HG02678 (cell line): ENCODE measurements around the gene SPACA9.

Source experiments
- ATAC-seq: cut with Tn5 transposase; IDR thresholded peaks from one replicate; pipeline ENCODE4 v1.9.1; 2021; ENCODE audit warnings: mild to moderate bottlenecking, moderate library complexity; ENCODE audit not compliant: unreplicated experiment

SPACA9 gene

DNA sequence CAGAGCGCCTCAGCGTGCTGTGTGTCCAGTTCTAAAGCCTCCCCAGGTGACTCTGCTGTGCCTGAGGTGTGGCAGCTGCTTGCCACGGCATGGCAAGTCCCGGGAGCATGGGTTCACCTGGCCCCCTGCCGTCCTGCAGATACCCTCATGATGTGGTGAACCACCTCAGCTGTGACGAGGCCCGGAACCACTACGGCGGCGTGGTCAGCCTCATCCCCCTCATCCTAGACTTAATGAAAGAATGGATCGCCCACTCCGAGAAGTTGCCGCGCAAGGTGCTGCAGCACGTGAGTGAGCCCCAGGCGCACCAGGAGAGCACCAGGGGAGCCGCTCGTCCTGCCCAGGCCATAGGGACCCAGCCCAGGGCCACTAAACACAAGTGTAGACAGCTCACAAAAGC, 9.5 kb downstream of the SPACA9 start:
- ATAC-seq = no peak

DNA sequence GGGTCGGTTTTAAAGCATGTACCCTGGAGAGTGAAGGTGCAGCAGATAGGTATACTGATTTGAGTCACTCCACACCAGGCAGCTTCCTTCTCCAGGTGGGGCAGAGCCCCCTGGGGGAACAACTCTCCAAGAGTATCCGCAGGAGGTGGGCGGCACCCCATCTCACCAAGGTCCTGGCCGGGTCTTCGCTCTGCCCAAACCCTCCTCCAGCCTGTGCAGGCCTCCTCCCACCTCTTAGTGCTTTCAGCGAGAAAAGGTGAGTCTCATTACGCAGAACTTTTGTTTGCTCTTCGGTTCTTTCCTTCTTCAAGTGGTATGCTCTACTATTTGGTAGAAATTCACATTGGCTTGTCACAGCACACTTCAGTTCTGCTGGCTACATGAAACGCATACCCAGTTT, 13.7 kb downstream of the SPACA9 start:
- no peak for ATAC-seq

DNA sequence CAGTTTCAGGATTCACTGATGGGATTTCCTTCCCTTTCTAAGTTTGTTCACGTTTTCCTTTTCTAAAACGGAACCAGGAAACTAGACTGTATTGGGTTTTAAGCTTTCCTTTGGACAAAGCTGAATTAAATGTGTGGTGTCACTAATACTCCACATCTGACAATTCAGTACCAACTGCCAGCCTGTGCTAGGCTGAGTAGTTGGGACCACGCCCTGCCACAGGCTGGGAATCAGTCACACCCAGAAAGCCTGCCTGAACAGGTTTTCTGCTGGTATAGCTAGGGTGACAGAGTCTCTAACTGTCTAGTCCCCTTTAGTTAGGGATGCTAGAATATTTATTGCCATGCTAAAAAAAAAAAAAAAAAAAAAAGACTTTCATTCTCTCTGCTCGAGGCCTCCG, 15.6 kb downstream of the SPACA9 start:
- no peak for ATAC-seq

DNA sequence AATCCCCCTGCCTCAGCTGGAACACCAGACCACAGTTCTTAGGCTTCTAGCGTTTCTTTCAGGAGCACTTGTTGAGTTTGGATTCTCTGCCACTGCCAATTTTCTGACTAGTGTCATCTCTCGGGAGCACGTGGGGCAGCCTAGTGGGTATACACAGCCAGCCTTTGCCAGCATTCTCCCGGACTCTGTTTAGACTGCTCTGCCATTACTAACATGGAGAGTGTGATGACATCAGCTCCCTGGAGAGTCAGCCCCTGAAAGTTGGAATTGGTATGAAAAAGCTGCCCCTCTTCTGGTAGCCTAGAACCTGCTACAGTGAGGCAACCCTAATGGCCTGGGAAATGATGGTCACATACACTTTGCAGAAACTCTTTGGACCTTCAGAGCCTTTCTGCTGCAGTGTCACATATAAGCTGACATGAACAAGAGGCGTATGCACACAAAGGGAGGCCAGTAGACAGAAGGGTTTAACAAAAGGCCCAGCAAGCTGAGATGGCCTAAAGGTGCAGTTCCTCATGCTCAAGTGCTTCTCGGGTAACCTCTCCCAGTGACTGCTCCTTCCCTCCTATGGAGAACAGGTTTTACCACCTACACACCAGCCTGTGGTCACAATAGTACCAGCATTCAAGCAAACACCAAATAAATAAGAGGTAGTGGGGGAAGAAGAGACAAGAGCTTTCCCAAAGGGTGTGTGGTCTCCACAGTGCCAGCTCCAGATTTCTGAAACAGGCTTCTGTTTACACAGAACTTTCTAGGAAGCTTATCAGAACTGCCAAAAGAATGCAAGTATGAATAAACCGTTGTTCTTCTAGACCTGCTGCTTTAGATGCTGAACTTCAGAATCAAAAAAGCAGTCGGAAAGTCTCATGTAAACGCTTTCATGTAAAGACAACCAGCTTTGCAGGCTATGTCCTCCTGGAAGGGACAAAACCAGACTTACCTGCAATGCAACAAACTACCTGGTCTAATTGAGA, 16.5 kb downstream of the SPACA9 start:
- no peak for ATAC-seq

GRCh38 chr9:132896264-132896663, 17.6 kb downstream of the SPACA9 start:
- no peak for ATAC-seq

DNA sequence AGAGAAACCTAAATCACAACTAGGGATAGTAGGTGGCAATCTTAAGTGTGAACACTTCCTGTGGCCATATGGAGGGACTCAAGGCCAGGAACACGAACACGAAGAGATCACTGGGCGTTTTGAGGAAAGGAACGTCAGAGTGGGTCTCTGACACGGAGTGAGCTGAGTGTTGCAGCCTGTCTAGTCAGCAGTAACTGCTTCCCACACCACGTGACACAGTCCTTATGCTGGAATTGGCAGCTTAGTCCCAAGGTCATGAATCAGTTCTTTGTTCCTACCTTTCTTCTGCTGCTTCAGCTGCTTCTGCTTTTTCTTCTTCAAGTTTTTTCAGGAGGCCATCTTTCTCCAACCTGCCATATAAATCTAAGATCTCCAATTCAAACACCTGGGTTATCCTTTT, 18.2 kb downstream of the SPACA9 start:
- no peak for ATAC-seq

GRCh38 chr9:132898051-132898450, 19.4 kb downstream of the SPACA9 start:
- ATAC-seq = no peak

DNA sequence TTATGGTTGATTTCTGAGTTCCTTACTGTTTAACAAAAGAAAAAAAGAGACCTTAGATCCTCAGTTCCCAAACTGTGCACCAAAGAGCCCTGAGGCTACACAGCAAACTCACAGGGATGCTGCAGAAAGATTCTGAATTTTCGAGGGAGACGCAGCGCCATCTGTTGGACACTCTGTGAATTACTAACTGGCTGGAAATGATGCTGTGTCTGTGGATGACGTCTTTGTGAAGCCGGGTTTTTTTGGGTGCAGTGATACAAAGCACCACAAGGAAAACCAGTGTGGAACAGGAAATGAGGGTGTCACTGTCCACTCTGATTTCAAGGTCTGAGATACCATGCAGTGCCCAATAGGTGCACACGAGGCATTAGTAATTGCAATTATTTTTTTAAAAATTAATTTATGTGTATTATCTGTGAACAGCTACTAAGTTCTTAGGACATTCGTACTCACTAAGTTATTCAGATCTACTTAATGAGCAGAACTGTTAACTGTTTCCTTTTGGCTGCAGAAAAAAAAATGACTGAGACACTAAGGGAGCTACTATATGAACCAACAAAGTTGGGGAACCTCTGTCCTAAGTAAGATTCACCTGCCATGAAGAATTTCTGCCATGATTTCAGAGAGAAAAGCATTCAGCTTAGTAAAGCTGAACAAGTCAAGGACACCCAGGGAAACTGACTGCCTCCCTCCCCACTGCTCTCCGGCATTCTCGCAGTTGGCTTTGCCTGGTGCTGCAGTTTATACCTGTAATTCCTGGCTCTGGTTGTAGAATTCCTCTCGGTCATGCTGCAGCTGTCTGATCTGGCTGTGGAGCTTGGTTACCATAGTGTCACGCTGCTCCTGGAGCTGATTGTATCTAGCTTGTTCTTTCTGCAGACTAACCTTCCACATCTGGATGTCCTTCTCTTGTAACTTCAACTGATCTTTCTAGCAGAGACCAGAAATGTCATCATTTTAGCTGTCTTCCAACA, 23.4 kb downstream of the SPACA9 start:
- ATAC-seq = no peak

DNA sequence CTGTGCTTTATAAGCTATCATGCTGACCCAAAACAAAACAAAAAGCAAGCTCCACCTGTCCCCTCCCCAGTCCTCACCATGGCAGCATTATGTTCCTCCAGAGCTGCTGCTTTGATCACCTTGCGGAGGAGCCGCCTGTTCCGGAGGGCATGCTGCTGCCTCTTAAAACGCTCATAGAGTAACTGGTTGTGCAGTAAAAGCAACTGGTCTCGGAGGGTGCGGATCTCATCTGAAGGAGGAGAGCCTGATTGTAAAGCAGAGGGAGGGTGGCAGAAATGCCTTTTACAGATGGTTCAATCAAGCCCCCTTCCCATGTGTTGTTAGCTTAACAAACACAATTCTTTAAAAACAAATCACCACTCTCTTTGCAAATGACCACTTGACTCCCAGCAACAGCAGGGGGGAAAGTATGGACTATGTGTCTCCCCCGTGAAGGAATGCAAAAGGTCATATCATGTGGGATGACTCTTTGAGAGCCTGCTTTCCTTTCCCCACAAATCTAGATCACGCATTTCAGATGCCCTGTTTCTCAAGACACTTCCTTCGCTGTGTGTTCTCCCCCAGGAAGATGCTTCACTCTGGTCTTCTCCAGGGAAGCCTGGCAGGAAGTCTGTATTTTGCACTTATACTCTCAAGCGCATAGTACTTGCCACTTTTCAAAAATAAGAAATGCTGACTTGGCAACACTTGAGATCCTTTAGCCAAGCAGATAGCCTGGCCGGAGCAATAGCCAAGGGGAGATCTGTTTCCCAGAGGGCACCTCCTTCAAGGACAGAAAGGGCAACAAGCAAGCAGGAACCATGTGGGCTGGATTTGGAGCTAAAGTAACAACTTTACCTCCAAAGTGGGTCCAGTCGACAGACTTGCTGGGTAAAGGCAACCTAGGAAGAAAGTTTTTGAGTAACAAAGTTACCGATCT, 25.1 kb downstream of the SPACA9 start:
- ATAC-seq = no peak

- no peak for ATAC-seq
These were observed 27.0 kb downstream of the SPACA9 start for GRCh38 chr9:132905726-132906125.

DNA sequence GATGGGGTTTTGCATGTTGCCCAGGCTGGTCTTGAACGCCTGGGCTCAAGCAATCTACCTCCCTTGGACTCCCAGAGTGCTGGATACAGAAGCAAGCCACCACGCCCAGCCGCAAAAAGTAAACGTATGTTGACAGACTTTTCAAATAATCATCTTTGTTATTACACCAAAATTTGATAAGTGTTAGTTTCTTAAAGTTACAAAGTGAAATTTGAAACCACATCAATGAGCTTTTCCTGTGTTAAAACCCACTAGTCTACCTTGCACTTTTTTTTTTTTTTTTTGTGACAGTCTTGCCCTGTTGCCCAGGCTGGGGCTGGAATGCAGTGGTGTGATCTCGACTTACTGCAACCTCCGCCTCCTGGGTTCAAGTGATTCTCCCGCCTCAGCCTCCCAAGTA, 29.9 kb downstream of the SPACA9 start:
- no peak for ATAC-seq

DNA sequence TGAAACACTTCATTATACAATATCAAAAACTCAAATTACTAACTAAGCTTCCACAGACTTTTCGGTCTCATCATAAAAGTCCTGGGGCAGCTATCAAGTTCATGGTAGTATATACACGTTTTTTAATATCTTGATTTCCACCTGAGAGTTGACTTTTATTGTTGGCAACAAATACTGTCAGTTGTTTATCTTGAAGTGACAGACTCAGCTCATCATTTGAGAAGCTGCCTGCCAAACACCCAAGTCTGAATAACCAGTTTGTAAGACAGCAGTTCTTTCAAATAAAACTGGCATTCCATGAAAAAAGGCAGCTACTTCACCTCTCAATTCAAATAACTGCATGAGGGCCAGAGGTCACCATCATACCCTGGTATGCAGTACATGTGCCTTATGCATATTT, 30.6 kb downstream of the SPACA9 start:
- ATAC-seq = no peak

- ATAC-seq = no peak
These were observed 31.7 kb downstream of the SPACA9 start for GRCh38 chr9:132910376-132910775.

- ATAC-seq = no peak
These were observed 33.4 kb downstream of the SPACA9 start for GRCh38 chr9:132912131-132912530.

- no peak for ATAC-seq
These were observed 36.2 kb downstream of the SPACA9 start for GRCh38 chr9:132914924-132915323.

DNA sequence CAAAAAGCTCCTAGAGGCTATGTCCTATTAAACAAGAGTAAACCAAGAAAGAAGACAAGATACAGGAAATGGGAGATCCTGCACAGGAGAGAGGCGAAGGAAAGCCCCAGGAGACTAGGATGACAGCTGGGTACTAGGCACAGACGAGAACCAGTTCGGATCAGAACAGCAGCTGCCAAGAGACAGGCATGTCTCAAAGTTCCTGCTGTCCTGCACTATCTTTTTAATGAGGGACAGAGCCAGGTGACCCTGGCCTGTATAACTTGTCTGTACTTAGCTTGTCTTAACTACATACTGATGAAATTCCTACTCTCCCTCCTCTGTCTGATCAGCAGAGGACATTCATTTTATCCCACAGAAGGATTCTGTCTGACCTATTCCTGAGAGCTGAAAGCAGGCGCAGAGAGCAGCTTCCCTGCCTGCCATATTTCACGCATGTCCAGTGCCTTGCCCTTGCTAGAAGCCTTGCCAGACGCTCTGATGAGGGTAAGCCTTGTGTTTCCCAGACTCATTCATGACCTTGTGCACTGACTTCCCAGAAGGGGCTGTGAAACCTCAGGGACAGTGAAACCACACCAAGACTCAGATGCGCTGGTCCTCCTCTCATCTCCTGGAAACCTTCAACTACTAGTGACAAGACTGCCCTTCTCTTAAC, 41.0 kb downstream of the SPACA9 start:
- no peak for ATAC-seq

DNA sequence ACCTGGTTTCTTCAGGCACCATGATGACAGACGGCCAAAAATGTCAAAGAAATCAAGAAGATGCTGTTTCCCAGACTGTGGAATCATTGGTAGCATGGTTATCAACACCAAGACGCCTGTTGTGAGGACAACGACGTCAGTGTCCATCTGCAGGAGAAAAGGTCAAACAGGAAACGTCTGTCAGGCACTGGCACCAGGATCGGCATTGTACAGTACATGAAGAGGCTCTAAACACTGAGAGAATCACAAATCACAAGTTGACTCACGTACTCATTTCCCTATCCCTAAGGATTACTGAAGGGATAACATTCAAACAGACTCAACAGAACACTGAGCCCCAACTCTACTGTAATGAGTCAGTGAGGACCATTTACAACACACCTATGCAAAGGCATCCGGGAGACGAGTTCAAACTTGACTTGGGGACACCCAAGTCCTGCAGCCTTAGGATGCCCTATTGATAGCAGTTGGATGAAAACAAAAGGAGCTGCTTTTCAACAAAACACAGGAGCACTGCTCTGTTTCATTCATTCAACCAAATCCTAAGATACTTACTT, 44.7 kb downstream of the SPACA9 start:
- no peak for ATAC-seq

GRCh38 chr9:132927704-132928103, 49.0 kb downstream of the SPACA9 start:
- no peak for ATAC-seq

DNA sequence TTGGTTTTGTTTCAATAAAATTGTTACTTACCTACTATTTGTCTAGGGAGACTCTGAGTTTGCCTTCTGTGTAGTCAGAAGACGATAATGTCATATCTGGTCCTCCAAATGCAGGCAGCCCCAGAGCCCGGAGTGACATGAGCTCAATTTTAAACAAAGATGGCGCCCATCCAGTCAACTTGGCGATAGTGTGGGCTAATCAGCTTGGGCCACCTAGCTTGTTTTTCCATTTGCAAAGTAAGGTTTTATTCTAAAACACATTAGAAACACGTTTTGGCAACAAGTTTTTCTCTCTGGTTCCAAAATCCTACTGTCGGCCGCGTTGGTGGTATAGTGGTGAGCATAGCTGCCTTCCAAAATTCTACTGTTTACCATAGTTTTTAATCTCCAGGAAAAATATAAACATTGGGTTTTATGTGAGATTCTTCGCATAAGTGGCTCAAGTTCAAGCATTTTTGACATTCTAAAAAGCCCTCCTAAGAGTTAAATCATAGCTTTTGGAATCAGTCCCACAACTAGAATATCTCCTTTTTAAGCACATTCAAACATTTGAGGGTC, 52.6 kb downstream of the SPACA9 start:
- no peak for ATAC-seq
